HG03060 (cell line): Measurements from ENCODE around the gene F8.
A peak's percentile ranks its signal among the peaks of the same experiment; 100 is the strongest.
"Not testable (repeated sequence)": the region's sequence is repeated elsewhere in the genome, so short reads cannot be mapped to it uniquely, and the experiment has no call there.

Experiments used
- ATAC-seq: cut with Tn5 transposase; IDR thresholded peaks from one replicate; pipeline ENCODE4 v1.9.1; 2021; ENCODE audit warnings: low read depth, moderate number of reproducible peaks; ENCODE audit not compliant: unreplicated experiment

F8 gene

GRCh38 chrX:154819771-154820341 is 202.7 kb downstream of the F8 start:
- no peak for ATAC-seq

- ATAC-seq, result no peak
Measured at GRCh38 chrX:154818916-154819770, 203.4 kb downstream of the F8 start.

- ATAC-seq, result not testable (repeated sequence)
Measured at GRCh38 chrX:154817048-154817618, 205.4 kb downstream of the F8 start.

GRCh38 chrX:154816326-154816898 is 206.1 kb downstream of the F8 start:
- not testable (repeated sequence) for ATAC-seq

GRCh38 chrX:154815274-154815818 is 207.2 kb downstream of the F8 start:
- no peak for ATAC-seq

- no peak for ATAC-seq
Measured at GRCh38 chrX:154813801-154814200, 208.7 kb downstream of the F8 start.

GRCh38 chrX:154812341-154813101 is 210.0 kb downstream of the F8 start:
- no peak for ATAC-seq

GRCh38 chrX:154809939-154810665 is 212.4 kb downstream of the F8 start:
- no peak for ATAC-seq

GRCh38 chrX:154806837-154807501 is 215.6 kb downstream of the F8 start:
- ATAC-seq, result no peak

- ATAC-seq, result no peak
Measured at GRCh38 chrX:154805696-154806091, 216.8 kb downstream of the F8 start.

- peak; percentile 52 for ATAC-seq
Measured at GRCh38 chrX:154804957-154805695, 217.4 kb downstream of the F8 start, which contains the start of gene MPP1. TSS of gene MPP1 (minus strand) at chrX:154805485. CDS start at chrX:154805373, 112 bp downstream.

- ATAC-seq, result no peak
Measured at GRCh38 chrX:154804261-154804956, 218.1 kb downstream of the F8 start.

- no peak for ATAC-seq
Measured at GRCh38 chrX:154802947-154803346, 219.6 kb downstream of the F8 start.

- ATAC-seq, result no peak
Measured at GRCh38 chrX:154800478-154801210, 221.9 kb downstream of the F8 start.

GRCh38 chrX:154799556-154800348 is 222.8 kb downstream of the F8 start:
- ATAC-seq, result no peak

GRCh38 chrX:154797006-154797405 is 225.5 kb downstream of the F8 start:
- ATAC-seq, result no peak
